CD14-positive monocyte (primary cell): Measurements from ENCODE around the gene TBCD. TPM values are rescaled to one million over a fixed set of nuclear protein-coding genes. Genes with fewer than 3 reads are reported as not detected.

Source experiments
- DNase-seq, 3 donors: peaks; one replicate each; pipeline ENCODE4 v3.0.0-alpha.2; 2011 to 2022
- H2AFZ ChIP-seq: 2 replicates; pipeline ENCODE4 v1.6.0; 2012; ENCODE audit warnings: mild to moderate bottlenecking, low read depth, low read length, inconsistent platforms; ENCODE audit not compliant: insufficient read depth, poor library complexity, severe bottlenecking
- H3K27ac ChIP-seq, 2 donors: 1 replicate in 1 of 2; 2 replicates in 1 of 2; pipeline ENCODE4 v1.5.1; 2012 to 2013; ENCODE audit warnings: low read length in 2 of 2, control low read depth in 1 of 2, inconsistent platforms in 1 of 2, low read depth in 1 of 2, mild to moderate bottlenecking in 1 of 2
- H3K27me3 ChIP-seq, 2 donors: one replicate each; pipeline versions ENCODE4 v1.6.0 to v1.6.1; 2011 to 2013; ENCODE audit warnings: low read length in 2 of 2; ENCODE audit not compliant: control insufficient read depth in 2 of 2, insufficient read depth in 2 of 2
- H3K36me3 ChIP-seq, 2 donors: replicated peaks in 1 of 2; 1 replicate in 1 of 2; 2 replicates in 1 of 2; pipeline versions ENCODE4 v1.5.1 to v1.6.1; 2012 to 2013; ENCODE audit warnings: low read length in 2 of 2, control low read depth in 1 of 2, inconsistent platforms in 1 of 2, mild to moderate bottlenecking in 1 of 2; ENCODE audit not compliant: insufficient read depth in 2 of 2, control insufficient read depth in 1 of 2
- H3K4me1 ChIP-seq, 2 donors: 1 replicate in 1 of 2; 2 replicates in 1 of 2; pipeline versions ENCODE4 v1.5.1 to v1.6.1; 2012 to 2013; ENCODE audit warnings: low read length in 2 of 2, control low read depth in 1 of 2, inconsistent platforms in 1 of 2, mild to moderate bottlenecking in 1 of 2, moderate library complexity in 1 of 2; ENCODE audit not compliant: insufficient read depth in 2 of 2, control insufficient read depth in 1 of 2
- H3K4me2 ChIP-seq: replicated peaks from 2 replicates; pipeline ENCODE3; 2012; ENCODE audit warnings: low read length, moderate library complexity, mild to moderate bottlenecking; ENCODE audit not compliant: poor library complexity, severe bottlenecking; ENCODE audit errors: extremely low read depth
- H3K4me3 ChIP-seq, 3 experiments: fragments of 200-600 bp in 1 of 3; sonication (generic) in 1 of 3; replicated peaks in 1 of 3; 1 replicate in 2 of 3; 2 replicates in 1 of 3; pipeline ENCODE4 v1.5.1; 2011 to 2013; ENCODE audit warnings: low read length in 3 of 3, mild to moderate bottlenecking in 3 of 3, control low read depth in 2 of 3, low read depth in 2 of 3, inconsistent platforms in 1 of 3, moderate library complexity in 1 of 3
- H3K79me2 ChIP-seq: 2 replicates; pipeline ENCODE4 v1.6.0; 2012; ENCODE audit warnings: mild to moderate bottlenecking, control low read depth, inconsistent platforms, low read length, moderate library complexity; ENCODE audit not compliant: insufficient read depth
- H3K9ac ChIP-seq: 2 replicates; pipeline ENCODE4 v1.6.0; 2017; ENCODE audit warnings: low read length, mild to moderate bottlenecking; ENCODE audit not compliant: insufficient read depth, poor library complexity, severe bottlenecking
- H3K9me3 ChIP-seq, 2 donors: replicated peaks in 1 of 2; 1 replicate in 1 of 2; 2 replicates in 1 of 2; pipeline versions ENCODE4 v1.5.1 to v1.6.1; 2012 to 2013; ENCODE audit warnings: low read length in 2 of 2, control low read depth in 1 of 2; ENCODE audit not compliant: control insufficient read depth in 1 of 2, insufficient read depth in 1 of 2
- H4K20me1 ChIP-seq: 2 replicates; pipeline ENCODE4 v1.6.0; 2012; ENCODE audit warnings: mild to moderate bottlenecking, low read length, control low read depth, moderate library complexity; ENCODE audit not compliant: insufficient read depth
- H3K27ac Mint-ChIP-seq, 7 donors: one replicate each; pipeline ENCODE4 v1.8.0; 2020; ENCODE audit warnings: mild to moderate bottlenecking in 7 of 7, mixed read lengths in 7 of 7, moderate library complexity in 6 of 7, inconsistent platforms in 2 of 7
- H3K27me3 Mint-ChIP-seq, 3 donors: one replicate each; pipeline ENCODE4 v1.8.0; 2021 to 2022; ENCODE audit warnings: low read depth in 3 of 3, mild to moderate bottlenecking in 3 of 3, mixed read lengths in 3 of 3, moderate library complexity in 3 of 3, inconsistent platforms in 1 of 3
- H3K36me3 Mint-ChIP-seq, 2 donors: one replicate each; pipeline ENCODE4 v1.8.0; 2020; ENCODE audit warnings: mixed read lengths in 2 of 2, inconsistent platforms in 1 of 2, mild to moderate bottlenecking in 1 of 2
- H3K4me1 Mint-ChIP-seq: one replicate; pipeline ENCODE4 v1.8.0; 2020; ENCODE audit warnings: mild to moderate bottlenecking, mixed read lengths
- H3K4me3 Mint-ChIP-seq, 2 donors: one replicate each; pipeline ENCODE4 v1.8.0; 2020; ENCODE audit warnings: mild to moderate bottlenecking in 2 of 2, mixed read lengths in 2 of 2, moderate library complexity in 1 of 2
- H3K9me3 Mint-ChIP-seq, 7 donors: one replicate each; pipeline ENCODE4 v1.8.0; 2020 to 2022; ENCODE audit warnings: mixed read lengths in 7 of 7, mild to moderate bottlenecking in 6 of 7, moderate library complexity in 6 of 7, inconsistent platforms in 2 of 7
- WGBS: methylation state at CpG from one replicate; pipeline ENCODE4 v1.1.5; 2013; ENCODE audit warnings: missing lambda C conversion rate; ENCODE audit not compliant: insufficient coverage; 5-methylcytosine and 5-hydroxymethylcytosine counted together
- intact Hi-C, 2 donors: fragments of 100-400 bp; cut with micrococcal nuclease; formaldehyde crosslinking; loops; one replicate each; pipeline versions ENCODE4 v1.15.0 to v1.15.1; 2023
- polyA plus RNA-seq, 3 donors: library from polyadenylated mRNA; depleted of rRNA in 1 of 3; unstranded in 2 of 3; stranded (reverse) in 1 of 3; fragments of 300-500 nt in 2 of 3; fragments of >200 nt in 1 of 3; fragmentation: Illumina TruSeq in 2 of 3; gene quantifications; 1 replicate in 2 of 3; 2 replicates in 1 of 3; pipeline ENCODE4 v1.2.3, GENCODE V29; 2012 to 2021
- TF ChIP-seq, protein P1 (sequence below): fragments of 200-600 bp; IDR thresholded peaks from one replicate; pipeline ENCODE4 v1.8.0; 2022; ENCODE audit warnings: antibody characterized with exemption, mild to moderate bottlenecking

TBCD gene
- polyA plus RNA-seq, 3 donors = 54.7 to 74.0 (median 66.6) TPM

- Histone ChIP-seq H3K4me2 (no peak overlapping the region), H3K27ac (peak overlapping the region in 1 of 2 donors; percentile 87), H4K20me1 (no peaks in the 10 kb centered on the region), H3K27me3 (no peaks in the 10 kb centered on the region), H3K9ac (no peak overlapping the region), H2AFZ (no peak overlapping the region), H3K36me3 (no peaks in the 10 kb centered on the region), H3K4me1 (peaks cover 75 to 92% of the 10 kb centered on the region in 2 donors), H3K79me2 (peaks cover 25% of the 10 kb centered on the region), H3K4me3 (no peak overlapping the region), H3K9me3 (no peaks in the 10 kb centered on the region)
- peaks cover 0 to 6% (median 0%) of the 10 kb centered on the region in 7 donors for H3K9me3 Mint-ChIP-seq
- peaks cover 27 to 50% of the 10 kb centered on the region in 2 donors for H3K36me3 Mint-ChIP-seq
- TF ChIP-seq, protein P1, sequence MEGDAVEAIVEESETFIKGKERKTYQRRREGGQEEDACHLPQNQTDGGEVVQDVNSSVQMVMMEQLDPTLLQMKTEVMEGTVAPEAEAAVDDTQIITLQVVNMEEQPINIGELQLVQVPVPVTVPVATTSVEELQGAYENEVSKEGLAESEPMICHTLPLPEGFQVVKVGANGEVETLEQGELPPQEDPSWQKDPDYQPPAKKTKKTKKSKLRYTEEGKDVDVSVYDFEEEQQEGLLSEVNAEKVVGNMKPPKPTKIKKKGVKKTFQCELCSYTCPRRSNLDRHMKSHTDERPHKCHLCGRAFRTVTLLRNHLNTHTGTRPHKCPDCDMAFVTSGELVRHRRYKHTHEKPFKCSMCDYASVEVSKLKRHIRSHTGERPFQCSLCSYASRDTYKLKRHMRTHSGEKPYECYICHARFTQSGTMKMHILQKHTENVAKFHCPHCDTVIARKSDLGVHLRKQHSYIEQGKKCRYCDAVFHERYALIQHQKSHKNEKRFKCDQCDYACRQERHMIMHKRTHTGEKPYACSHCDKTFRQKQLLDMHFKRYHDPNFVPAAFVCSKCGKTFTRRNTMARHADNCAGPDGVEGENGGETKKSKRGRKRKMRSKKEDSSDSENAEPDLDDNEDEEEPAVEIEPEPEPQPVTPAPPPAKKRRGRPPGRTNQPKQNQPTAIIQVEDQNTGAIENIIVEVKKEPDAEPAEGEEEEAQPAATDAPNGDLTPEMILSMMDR = no peak
- no peak overlapping the region for H3K4me3 Mint-ChIP-seq
- intact Hi-C loops = no loop called here
- WGBS = 74% methylated on average over 20 of the region's 23 CpGs
- peaks cover 0 to 4% (median 0%) of the 10 kb centered on the region in 3 donors for H3K27me3 Mint-ChIP-seq
- H3K4me1 Mint-ChIP-seq = peaks cover 87% of the 10 kb centered on the region
- H3K27ac Mint-ChIP-seq = peak overlapping the region; percentile 18 to 99 (median 70)
- no peak for DNase-seq
Observed at GRCh38 chr17:82883419-82884031, 131.7 kb downstream of the TBCD start.

- Histone ChIP-seq H3K4me2 (no peak overlapping the region), H3K9me3 (no peaks in the 10 kb centered on the region), H3K27me3 (no peaks in the 10 kb centered on the region), H3K36me3 (peaks cover 0 to 2% of the 10 kb centered on the region in 2 donors), H3K27ac (peak overlapping the region in 1 of 2 donors; percentile 88), H3K79me2 (peaks cover 23% of the 10 kb centered on the region), H3K4me1 (peaks cover 66 to 83% of the 10 kb centered on the region in 2 donors), H2AFZ (peak overlapping the region; percentile 35), H4K20me1 (no peaks in the 10 kb centered on the region), H3K4me3 (no peak overlapping the region), H3K9ac (no peak overlapping the region)
- H3K4me3 Mint-ChIP-seq = no peak overlapping the region
- peaks cover 78% of the 10 kb centered on the region for H3K4me1 Mint-ChIP-seq
- H3K27ac Mint-ChIP-seq = peak overlapping the region in 6 of 7 donors; percentile 26 to 87 (median 78)
- no peak for DNase-seq
- TF ChIP-seq, protein P1 = no peak
- intact Hi-C loops = no loop called here
- peaks cover 0 to 4% (median 0%) of the 10 kb centered on the region in 3 donors for H3K27me3 Mint-ChIP-seq
- peaks cover 26 to 44% of the 10 kb centered on the region in 2 donors for H3K36me3 Mint-ChIP-seq
- 86% methylated on average over 16 of the region's 25 CpGs for WGBS
- peaks cover 0 to 6% (median 0%) of the 10 kb centered on the region in 7 donors for H3K9me3 Mint-ChIP-seq
Observed at GRCh38 chr17:82884341-82884969, 132.6 kb downstream of the TBCD start.
